ENCODE results near the gene CARD19.

GRCh38 chr9:93094658-93095204 lies 1.3 kb upstream of the CARD19 start:
- TF ChIP-seq, protein P1, sequence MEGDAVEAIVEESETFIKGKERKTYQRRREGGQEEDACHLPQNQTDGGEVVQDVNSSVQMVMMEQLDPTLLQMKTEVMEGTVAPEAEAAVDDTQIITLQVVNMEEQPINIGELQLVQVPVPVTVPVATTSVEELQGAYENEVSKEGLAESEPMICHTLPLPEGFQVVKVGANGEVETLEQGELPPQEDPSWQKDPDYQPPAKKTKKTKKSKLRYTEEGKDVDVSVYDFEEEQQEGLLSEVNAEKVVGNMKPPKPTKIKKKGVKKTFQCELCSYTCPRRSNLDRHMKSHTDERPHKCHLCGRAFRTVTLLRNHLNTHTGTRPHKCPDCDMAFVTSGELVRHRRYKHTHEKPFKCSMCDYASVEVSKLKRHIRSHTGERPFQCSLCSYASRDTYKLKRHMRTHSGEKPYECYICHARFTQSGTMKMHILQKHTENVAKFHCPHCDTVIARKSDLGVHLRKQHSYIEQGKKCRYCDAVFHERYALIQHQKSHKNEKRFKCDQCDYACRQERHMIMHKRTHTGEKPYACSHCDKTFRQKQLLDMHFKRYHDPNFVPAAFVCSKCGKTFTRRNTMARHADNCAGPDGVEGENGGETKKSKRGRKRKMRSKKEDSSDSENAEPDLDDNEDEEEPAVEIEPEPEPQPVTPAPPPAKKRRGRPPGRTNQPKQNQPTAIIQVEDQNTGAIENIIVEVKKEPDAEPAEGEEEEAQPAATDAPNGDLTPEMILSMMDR (IDR thresholded peaks at IDR 0.05): no peak
- no peak for TF ChIP-seq POLR2A (IDR thresholded peaks at IDR 0.05)
